COLO829 (cell line): ENCODE measurements around the gene CCDC27.

Source experiments
- DNase-seq: peaks from one replicate; pipeline ENCODE4 v3.0.0; 2012; ENCODE audit warnings: low spot score

CCDC27 gene

GRCh38 chr1:3718764-3719163, 33.5 kb upstream of the CCDC27 start:
- no peak for DNase-seq

GRCh38 chr1:3721955-3722465, 30.2 kb upstream of the CCDC27 start:
- DNase-seq: no peak

GRCh38 chr1:3722846-3723245, 29.4 kb upstream of the CCDC27 start:
- DNase-seq: no peak

- peak; percentile 58 for DNase-seq
These were observed 27.7 kb upstream of the CCDC27 start for GRCh38 chr1:3724416-3725030.

- DNase-seq: no peak
These were observed 26.9 kb upstream of the CCDC27 start for GRCh38 chr1:3725366-3725765.

- no peak for DNase-seq
These were observed 25.0 kb upstream of the CCDC27 start for GRCh38 chr1:3727042-3727824.

GRCh38 chr1:3727825-3728776, 24.1 kb upstream of the CCDC27 start:
- DNase-seq: no peak

GRCh38 chr1:3729594-3730542, 22.4 kb upstream of the CCDC27 start:
- DNase-seq: no peak

GRCh38 chr1:3730543-3731247, 21.6 kb upstream of the CCDC27 start:
- DNase-seq: no peak

GRCh38 chr1:3731583-3732433, 20.4 kb upstream of the CCDC27 start:
- DNase-seq: no peak

GRCh38 chr1:3732434-3733093, 19.7 kb upstream of the CCDC27 start:
- no peak for DNase-seq

GRCh38 chr1:3733094-3733882, 19.0 kb upstream of the CCDC27 start:
- DNase-seq: no peak

- DNase-seq: no peak
These were observed 18.2 kb upstream of the CCDC27 start for GRCh38 chr1:3733883-3734589.

- no peak for DNase-seq
These were observed 17.6 kb upstream of the CCDC27 start for GRCh38 chr1:3734602-3735001.

- DNase-seq: no peak
These were observed 17.1 kb upstream of the CCDC27 start for GRCh38 chr1:3735027-3735681.

- DNase-seq: no peak
These were observed 16.6 kb upstream of the CCDC27 start for GRCh38 chr1:3735688-3736087.

GRCh38 chr1:3736131-3736561, 16.1 kb upstream of the CCDC27 start:
- no peak for DNase-seq
